Measurements from ENCODE around the gene OSBPL2.

DNA sequence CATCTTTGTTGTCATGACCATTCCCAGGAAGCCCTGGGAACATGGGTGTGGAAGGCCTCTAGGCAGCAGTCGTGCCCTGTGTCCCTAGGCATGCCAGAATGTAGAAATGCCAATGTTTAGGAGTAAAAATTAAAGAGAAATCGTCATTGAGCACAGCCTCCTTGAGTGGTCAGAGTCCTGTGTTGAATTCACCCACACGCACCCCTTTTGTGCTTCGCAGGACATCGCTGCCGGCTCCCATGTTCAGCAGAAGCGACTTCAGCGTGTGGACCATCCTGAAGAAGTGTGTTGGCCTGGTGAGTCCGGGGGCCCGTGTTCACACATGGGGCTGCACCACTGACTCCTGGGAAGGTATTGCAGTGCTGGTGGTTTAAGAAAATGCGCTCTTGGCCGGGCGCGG, 25.1 kb downstream of the OSBPL2 start:
- TF ChIP-seq EP300 (IDR thresholded peaks at IDR 0.05; ENCODE audit: borderline replicate concordance) = no peak
- TF ChIP-seq, protein P1, sequence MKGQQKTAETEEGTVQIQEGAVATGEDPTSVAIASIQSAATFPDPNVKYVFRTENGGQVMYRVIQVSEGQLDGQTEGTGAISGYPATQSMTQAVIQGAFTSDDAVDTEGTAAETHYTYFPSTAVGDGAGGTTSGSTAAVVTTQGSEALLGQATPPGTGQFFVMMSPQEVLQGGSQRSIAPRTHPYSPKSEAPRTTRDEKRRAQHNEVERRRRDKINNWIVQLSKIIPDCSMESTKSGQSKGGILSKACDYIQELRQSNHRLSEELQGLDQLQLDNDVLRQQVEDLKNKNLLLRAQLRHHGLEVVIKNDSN (IDR thresholded peaks at IDR 0.05) = no peak
- TF ChIP-seq, protein P2, sequence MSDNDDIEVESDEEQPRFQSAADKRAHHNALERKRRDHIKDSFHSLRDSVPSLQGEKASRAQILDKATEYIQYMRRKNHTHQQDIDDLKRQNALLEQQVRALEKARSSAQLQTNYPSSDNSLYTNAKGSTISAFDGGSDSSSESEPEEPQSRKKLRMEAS (IDR thresholded peaks at IDR 0.05) = no peak

Data from Ishikawa (cell line).